SK-N-SH (cell line): ENCODE measurements around the gene FMN2. TPM values are rescaled to one million over a fixed set of nuclear protein-coding genes. Genes with fewer than 3 reads are reported as not detected.

Experiments
- CTCF ChIA-PET: fragments of 300-600, 350-600 bp; formaldehyde crosslinking; extraction: SDS; loops from one replicate; lab custom pipeline; 2021; lab: Yijun Ruan, JAX
- POLR2A ChIA-PET: fragments of 350-600 bp; sonication (Branson Sonifier 250); formaldehyde crosslinking; extraction: SDS; loops from one replicate; lab custom pipeline; 2020; ENCODE audit warnings: antibody characterized with exemption, inconsistent platforms; lab: Yijun Ruan, JAX
- DNase-seq: peaks from one replicate; pipeline ENCODE4 v3.0.0; 2012
- H2AFZ ChIP-seq: fragments of 200-600 bp; sonication (generic); 2 replicates; pipeline ENCODE4 v1.8.1; 2016; ENCODE audit warnings: antibody characterized with exemption, mild to moderate bottlenecking, low read depth
- H3F3A ChIP-seq: fragments of 200-600 bp; sonication (generic); replicated peaks from 2 replicates; pipeline ENCODE3; 2016; ENCODE audit warnings: antibody characterized with exemption, mild to moderate bottlenecking; ENCODE audit not compliant: insufficient read depth
- H3K27ac ChIP-seq, 2 experiments: fragments of 200-500 bp in 1 of 2; fragments of 200-600 bp in 1 of 2; sonication (Bioruptor generic) in 1 of 2; sonication (generic), shearing (Covaris generic) in 1 of 2; 2 replicates each; pipeline versions ENCODE4 v1.5.1 to v1.6.1; 2014 to 2016; ENCODE audit warnings: low read depth in 2 of 2, inconsistent platforms in 1 of 2, low read length in 1 of 2, mild to moderate bottlenecking in 1 of 2, mixed read lengths in 1 of 2
- H3K27me3 ChIP-seq: fragments of 200-600 bp; sonication (generic), shearing (Covaris generic); 2 replicates; pipeline ENCODE4 v1.6.1; 2016; ENCODE audit warnings: mixed run types; ENCODE audit not compliant: insufficient read depth
- H3K36me3 ChIP-seq, 2 experiments: fragments of 200-500 bp in 1 of 2; fragments of 200-600 bp in 1 of 2; sonication (Bioruptor generic) in 1 of 2; sonication (generic) in 1 of 2; replicated peaks in 1 of 2; 2 replicates each; pipeline versions ENCODE3 to v1.5.1; 2014 to 2016; ENCODE audit warnings: low read length in 1 of 2, mild to moderate bottlenecking in 1 of 2; ENCODE audit not compliant: insufficient read depth in 2 of 2, control insufficient read depth in 1 of 2
- H3K4me1 ChIP-seq, 2 experiments: fragments of 200-500 bp in 1 of 2; fragments of 200-600 bp in 1 of 2; sonication (Bioruptor generic) in 1 of 2; sonication (generic), shearing (Covaris generic) in 1 of 2; 2 replicates each; pipeline versions ENCODE4 v1.5.1 to v1.6.1; 2014 to 2016; ENCODE audit warnings: low read depth in 1 of 2, low read length in 1 of 2, mixed run types in 1 of 2; ENCODE audit not compliant: insufficient read depth in 2 of 2, control insufficient read depth in 1 of 2
- H3K4me2 ChIP-seq: fragments of 200-600 bp; sonication (generic), shearing (Covaris generic); 2 replicates; pipeline ENCODE4 v1.6.1; 2017; ENCODE audit warnings: mixed run types
- H3K4me3 ChIP-seq, 2 experiments: fragments of 200-500 bp in 1 of 2; fragments of 200-600 bp in 1 of 2; sonication (Bioruptor generic) in 1 of 2; sonication (generic), shearing (Covaris generic) in 1 of 2; 2 replicates each; pipeline versions ENCODE4 v1.5.1 to v1.8.1; 2014 to 2016; ENCODE audit warnings: low read depth in 2 of 2, inconsistent platforms in 1 of 2, low read length in 1 of 2, mild to moderate bottlenecking in 1 of 2, mixed read lengths in 1 of 2, moderate library complexity in 1 of 2
- H3K79me2 ChIP-seq: fragments of 200-600 bp; sonication (generic); 2 replicates; pipeline ENCODE4 v1.8.1; 2017; ENCODE audit warnings: mild to moderate bottlenecking; ENCODE audit not compliant: insufficient read depth
- H3K9ac ChIP-seq: fragments of 200-600 bp; sonication (generic); 2 replicates; pipeline ENCODE4 v1.6.1; 2017; ENCODE audit warnings: mixed run types
- H3K9me2 ChIP-seq: fragments of 200-600 bp; sonication (generic); 2 replicates; pipeline ENCODE4 v1.6.1; 2017; ENCODE audit warnings: mixed run types
- H3K9me3 ChIP-seq: fragments of 200-600 bp; sonication (generic); 2 replicates; pipeline ENCODE4 v1.6.1; 2017; ENCODE audit warnings: mixed run types, mild to moderate bottlenecking, moderate library complexity
- H4K20me1 ChIP-seq: fragments of 200-600 bp; sonication (generic); 2 replicates; pipeline ENCODE4 v1.6.1; 2017; ENCODE audit warnings: mild to moderate bottlenecking, mixed run types; ENCODE audit not compliant: insufficient read depth
- FOXJ3 ChIP-seq: sonication (generic); formaldehyde crosslinking; IDR thresholded peaks from 2 replicates; pipeline ENCODE4 v1.5.1; 2020; ENCODE audit warnings: mild to moderate bottlenecking, missing genetic modification reagents
- WGBS: methylation state at CpG from one replicate; pipeline ENCODE4 v1.1.6; 2017; ENCODE audit warnings: low lambda C conversion rate; 5-methylcytosine and 5-hydroxymethylcytosine counted together
- polyA plus RNA-seq, 3 experiments: library from polyadenylated mRNA; depleted of rRNA; stranded (reverse); fragments of >200 nt; gene quantifications; 2 replicates each; pipeline ENCODE4 v1.2.3, GENCODE V29; 2012
- small RNA-seq, 7 experiments: library from RNA; depleted of rRNA; stranded (forward); fragments of <200 nt; gene quantifications; one replicate each; pipeline ENCODE3, GENCODE V24; 2012
- TF ChIP-seq, protein P1 (sequence below): IDR thresholded peaks from 2 replicates; pipeline ENCODE4 v1.4.0; 2012; ENCODE audit warnings: low read depth, borderline replicate concordance

FMN2 gene
- polyA plus RNA-seq, 1 of the 3 experiments (the other 2 are of a cell fraction): 7.2 TPM

DNA sequence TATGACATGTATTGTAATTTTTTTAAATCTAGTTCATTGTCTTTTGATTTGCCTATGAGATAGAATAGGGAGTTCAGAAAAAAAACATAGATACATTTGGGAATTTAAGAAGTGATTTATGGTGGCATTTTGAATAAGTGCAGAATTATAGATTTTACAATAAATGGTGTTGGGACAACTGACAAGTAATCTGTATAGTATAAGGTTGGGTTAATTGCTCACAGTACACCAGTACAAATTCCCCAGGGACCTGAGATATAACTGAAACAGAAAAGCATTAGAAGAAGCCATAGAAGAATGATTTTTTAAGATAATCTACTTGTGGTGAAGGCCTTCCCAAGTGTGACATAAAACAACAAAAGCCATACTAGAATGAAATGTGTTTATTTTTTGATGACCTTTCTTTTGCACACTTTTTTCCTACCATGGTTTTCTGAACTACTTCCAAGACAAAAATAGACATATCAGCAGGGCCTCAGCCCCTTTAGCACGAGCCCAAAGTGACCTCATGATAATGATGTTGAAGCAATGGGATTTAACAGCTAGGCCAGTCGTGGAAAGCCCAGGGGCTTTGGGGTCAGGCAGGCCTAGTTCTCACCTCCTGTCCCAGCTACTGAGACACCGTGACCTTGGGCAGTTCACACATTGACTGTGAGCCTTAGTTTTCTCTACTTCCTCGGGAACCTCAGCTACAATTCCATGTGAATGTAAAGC lies 432.8 kb downstream of the FMN2 start:
- peaks cover 0 to 12% of the 10 kb centered on the region in 2 experiments; a peak in 2 of 4 replicates for H3K4me1 ChIP-seq
- DNase-seq: no peak
- H3K9ac ChIP-seq: no peak overlapping the region
- TF ChIP-seq FOXJ3: no peak
- TF ChIP-seq, protein P1, sequence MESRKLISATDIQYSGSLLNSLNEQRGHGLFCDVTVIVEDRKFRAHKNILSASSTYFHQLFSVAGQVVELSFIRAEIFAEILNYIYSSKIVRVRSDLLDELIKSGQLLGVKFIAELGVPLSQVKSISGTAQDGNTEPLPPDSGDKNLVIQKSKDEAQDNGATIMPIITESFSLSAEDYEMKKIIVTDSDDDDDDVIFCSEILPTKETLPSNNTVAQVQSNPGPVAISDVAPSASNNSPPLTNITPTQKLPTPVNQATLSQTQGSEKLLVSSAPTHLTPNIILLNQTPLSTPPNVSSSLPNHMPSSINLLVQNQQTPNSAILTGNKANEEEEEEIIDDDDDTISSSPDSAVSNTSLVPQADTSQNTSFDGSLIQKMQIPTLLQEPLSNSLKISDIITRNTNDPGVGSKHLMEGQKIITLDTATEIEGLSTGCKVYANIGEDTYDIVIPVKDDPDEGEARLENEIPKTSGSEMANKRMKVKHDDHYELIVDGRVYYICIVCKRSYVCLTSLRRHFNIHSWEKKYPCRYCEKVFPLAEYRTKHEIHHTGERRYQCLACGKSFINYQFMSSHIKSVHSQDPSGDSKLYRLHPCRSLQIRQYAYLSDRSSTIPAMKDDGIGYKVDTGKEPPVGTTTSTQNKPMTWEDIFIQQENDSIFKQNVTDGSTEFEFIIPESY: no peak
- CTCF ChIA-PET: interaction anchor here (1.3 kb wide), 1 partner anchor 37 kb away, joined by 4 read pairs; no protein-coding TSS in a partner anchor
- no peaks in the 10 kb centered on the region for H3K9me2 ChIP-seq
- no peaks in the 10 kb centered on the region for H3K36me3 ChIP-seq
- H3K4me3 ChIP-seq: no peak overlapping the region
- WGBS: 56% methylated on average over 3 of the region's 4 CpGs
- H3K79me2 ChIP-seq: no peaks in the 10 kb centered on the region
- H3K9me3 ChIP-seq: no peaks in the 10 kb centered on the region
- no peak overlapping the region for H3K27ac ChIP-seq
- H3K27me3 ChIP-seq: no peaks in the 10 kb centered on the region
- H3F3A ChIP-seq: no peaks in the 10 kb centered on the region
- POLR2A ChIA-PET: no interaction called here
- no peak overlapping the region for H2AFZ ChIP-seq
- H4K20me1 ChIP-seq: no peaks in the 10 kb centered on the region
- H3K4me2 ChIP-seq: no peak overlapping the region

Small RNAs within 50 kb of the gene (small RNA-seq; reads per million reads assigned to genes)
- gene RF00019: 0 reads per million in 7 experiments
